SU-DHL-6 (cell line): Measurements from ENCODE around the gene WDR83.

Experiments
- EZH2phosphoT487 ChIP-seq: fragments of 200-600 bp; sonication (generic), shearing (Covaris generic); conservative IDR thresholded peaks from 2 replicates; pipeline ENCODE4 v1.6.1; 2018; ENCODE audit warnings: mild to moderate bottlenecking, antibody characterized with exemption, low read length, moderate library complexity, mixed read lengths
- TF ChIP-seq, protein P1 (sequence below): fragments of 200-600 bp; sonication (generic); IDR thresholded peaks from one replicate; pipeline ENCODE4 v1.5.1; 2017; ENCODE audit warnings: antibody characterized with exemption, mild to moderate bottlenecking, low read length, moderate library complexity; ENCODE audit not compliant: insufficient read depth, poor library complexity, severe bottlenecking

DNA sequence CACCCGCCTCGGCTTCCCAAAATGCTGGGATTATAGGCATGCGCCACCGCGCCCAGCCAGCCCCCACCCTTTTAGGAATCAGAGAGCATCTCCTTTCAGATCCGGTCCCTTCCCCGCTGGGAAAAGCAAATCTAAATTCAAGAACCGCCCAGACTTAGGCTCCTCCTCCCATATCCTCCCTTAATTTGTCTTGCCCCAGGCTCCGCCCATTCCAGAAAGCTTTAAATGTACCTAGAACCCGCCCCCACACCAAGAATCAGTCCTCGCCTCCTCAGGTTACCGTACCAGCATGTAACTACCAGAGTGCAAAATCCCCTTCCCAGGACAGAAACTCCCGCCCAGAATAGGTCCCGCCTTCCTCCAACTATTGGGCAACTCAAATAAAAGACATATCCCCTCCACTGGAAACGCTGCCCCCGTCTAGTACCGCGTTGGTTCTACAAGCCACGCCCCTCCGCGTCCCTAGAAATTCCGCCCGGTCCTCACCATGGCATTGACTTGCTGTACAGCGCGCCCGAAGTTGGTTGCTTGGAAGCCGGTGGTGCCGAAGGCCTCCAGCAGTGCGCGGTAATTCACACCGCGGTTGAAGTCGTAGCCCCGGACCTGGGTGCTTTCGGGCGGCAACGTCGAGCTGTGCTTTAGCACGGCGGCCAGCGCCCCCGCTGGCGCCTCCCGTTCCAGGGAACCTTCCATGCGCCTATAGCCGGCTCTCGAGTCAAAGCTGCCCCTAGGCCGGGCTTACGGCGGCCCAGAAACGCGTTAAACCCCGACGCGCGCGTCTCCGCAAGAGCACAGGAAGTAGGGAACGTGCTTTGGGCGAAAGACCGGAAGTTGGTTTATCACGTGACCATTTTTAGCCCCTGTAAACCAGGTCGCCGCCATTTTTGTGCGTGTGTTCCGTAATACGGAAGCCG is 14.7 kb downstream of the WDR83 start, which contains the start of gene DHPS:
- TF ChIP-seq, protein P1, sequence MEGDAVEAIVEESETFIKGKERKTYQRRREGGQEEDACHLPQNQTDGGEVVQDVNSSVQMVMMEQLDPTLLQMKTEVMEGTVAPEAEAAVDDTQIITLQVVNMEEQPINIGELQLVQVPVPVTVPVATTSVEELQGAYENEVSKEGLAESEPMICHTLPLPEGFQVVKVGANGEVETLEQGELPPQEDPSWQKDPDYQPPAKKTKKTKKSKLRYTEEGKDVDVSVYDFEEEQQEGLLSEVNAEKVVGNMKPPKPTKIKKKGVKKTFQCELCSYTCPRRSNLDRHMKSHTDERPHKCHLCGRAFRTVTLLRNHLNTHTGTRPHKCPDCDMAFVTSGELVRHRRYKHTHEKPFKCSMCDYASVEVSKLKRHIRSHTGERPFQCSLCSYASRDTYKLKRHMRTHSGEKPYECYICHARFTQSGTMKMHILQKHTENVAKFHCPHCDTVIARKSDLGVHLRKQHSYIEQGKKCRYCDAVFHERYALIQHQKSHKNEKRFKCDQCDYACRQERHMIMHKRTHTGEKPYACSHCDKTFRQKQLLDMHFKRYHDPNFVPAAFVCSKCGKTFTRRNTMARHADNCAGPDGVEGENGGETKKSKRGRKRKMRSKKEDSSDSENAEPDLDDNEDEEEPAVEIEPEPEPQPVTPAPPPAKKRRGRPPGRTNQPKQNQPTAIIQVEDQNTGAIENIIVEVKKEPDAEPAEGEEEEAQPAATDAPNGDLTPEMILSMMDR, result no peak
- TF ChIP-seq EZH2phosphoT487, result no peak
